ENCODE results near the gene ETHE1. TPM values are rescaled to one million over a fixed set of nuclear protein-coding genes. Genes with fewer than 3 reads are reported as not detected.

Gene ETHE1
- total RNA-seq, 1 experiment from 2014 or later: 15.0 TPM

DNA sequence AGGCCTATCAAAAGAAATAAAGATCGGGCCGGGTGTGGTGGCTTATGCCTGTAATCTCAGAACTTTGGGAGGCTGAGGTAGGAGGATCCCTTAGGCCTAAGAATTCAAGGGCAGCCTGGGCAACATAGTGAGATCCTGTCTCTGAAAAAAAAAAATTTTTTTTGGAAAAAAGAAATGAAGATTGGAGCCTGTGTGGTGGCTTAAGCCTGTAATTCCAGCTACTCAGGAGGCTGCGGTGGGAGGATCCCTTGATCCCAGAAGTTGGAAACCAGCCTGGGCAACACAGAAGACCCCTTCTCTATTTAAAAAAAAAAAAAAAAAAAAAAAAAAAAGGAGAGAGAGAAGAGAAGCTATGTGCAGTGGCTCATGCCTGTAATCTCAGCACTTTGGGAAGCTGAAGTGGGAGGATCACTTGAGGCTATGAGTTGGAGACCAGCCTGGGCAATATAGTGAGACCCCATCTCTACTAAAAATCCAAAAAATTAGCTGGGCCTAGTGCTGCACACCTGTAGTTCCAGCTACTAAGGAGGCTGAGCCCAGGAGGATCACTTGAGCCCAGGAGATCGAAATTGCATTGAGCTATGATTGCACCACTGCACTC is 46.9 kb downstream of the ETHE1 start:
- DNase-seq: no peak
- H3K27me3 ChIP-seq (ENCODE audit: control insufficient read depth, insufficient read depth, low read length): no peaks in the 10 kb centered on the region; the same call in 1 of the 2 replicates
- no peaks in the 10 kb centered on the region for H3K36me3 ChIP-seq (replicated peaks; ENCODE audit: control insufficient read depth, insufficient read depth, low read length)
- no peak overlapping the region for H3K4me3 ChIP-seq (ENCODE audit: insufficient read depth, low read depth, low read length)

DNA sequence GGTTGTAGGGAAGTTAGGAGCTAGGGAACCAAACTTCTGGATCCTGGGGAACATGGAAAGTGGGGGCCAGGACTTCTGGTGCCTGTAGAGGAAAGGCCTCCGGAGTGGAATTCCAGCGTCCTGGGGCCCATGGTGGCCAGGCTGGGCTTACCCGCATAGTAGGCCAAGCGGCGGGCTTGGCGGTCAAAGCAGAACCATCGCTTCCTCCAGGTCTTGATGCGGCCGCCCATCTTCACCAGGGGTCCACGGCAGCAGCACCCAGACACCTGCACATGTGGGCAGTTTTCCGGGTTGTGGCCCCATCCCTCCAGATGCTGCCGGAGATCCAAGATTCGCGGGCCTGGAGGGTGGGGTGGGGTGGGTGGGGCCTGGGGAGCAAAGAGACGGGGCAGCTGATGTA is 47.8 kb downstream of the ETHE1 start:
- peaks cover 2% of the 10 kb centered on the region; the same call in 1 of the 2 replicates for H3K27me3 ChIP-seq (ENCODE audit: control insufficient read depth, insufficient read depth, low read length)

DNA sequence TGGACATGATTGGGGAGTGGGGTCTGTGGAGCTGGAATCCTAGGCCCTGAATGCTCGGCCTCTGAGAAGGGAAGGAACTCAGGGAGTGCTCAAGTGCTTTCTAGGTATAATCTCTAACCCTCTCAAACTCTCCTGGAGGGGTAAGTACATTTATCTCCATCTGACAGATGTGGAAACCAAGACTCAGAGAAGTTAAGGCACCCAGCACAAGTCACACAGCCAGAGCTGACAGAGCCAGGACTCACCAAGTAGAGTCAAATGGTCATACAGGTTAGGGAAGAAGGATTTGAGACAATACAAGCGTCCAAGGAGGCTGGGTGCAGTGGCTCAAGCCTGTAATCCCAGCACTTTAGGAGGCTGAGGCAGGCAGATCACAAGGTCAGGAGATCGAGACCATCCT is 48.7 kb downstream of the ETHE1 start:
- H3K4me3 ChIP-seq (ENCODE audit: insufficient read depth, low read depth, low read length): no peak overlapping the region
- H3K27me3 ChIP-seq (ENCODE audit: control insufficient read depth, insufficient read depth, low read length): peaks cover 4% of the 10 kb centered on the region; the same call in 1 of the 2 replicates
- H3K36me3 ChIP-seq (replicated peaks; ENCODE audit: control insufficient read depth, insufficient read depth, low read length): no peaks in the 10 kb centered on the region
- no peak for DNase-seq

More for the DNA sequence above, 47.8 kb downstream of the ETHE1 start:
- no peak for DNase-seq
- Histone ChIP-seq H3K36me3 (replicated peaks; ENCODE audit: control insufficient read depth, insufficient read depth, low read length) (no peaks in the 10 kb centered on the region), H3K4me3 (ENCODE audit: insufficient read depth, low read depth, low read length) (no peak overlapping the region)

DNA sequence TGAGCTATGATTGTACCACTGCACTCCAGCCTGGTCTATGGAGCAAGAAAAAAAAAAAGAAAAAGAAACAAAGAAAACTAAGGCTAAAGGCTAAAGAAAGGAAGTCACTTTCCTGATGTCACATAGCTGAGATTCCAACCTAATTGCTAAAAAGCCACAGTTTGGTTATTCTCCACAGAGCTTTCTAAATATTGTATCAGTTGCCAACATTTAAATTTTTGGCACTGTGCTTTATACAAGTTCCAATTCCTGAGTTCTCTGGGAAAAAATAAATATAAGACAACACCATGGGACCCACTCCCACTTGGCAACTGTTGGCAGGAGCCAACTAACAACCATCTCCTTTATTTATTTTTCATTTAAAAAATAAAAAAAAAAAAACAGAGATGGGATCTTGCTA is 50.4 kb downstream of the ETHE1 start:
- no peak for DNase-seq
- Histone ChIP-seq H3K27me3 (ENCODE audit: control insufficient read depth, insufficient read depth, low read length) (peaks cover 4% of the 10 kb centered on the region; the same call in 1 of the 2 replicates), H3K4me3 (ENCODE audit: insufficient read depth, low read depth, low read length) (no peak overlapping the region), H3K36me3 (replicated peaks; ENCODE audit: control insufficient read depth, insufficient read depth, low read length) (no peaks in the 10 kb centered on the region)

DNA sequence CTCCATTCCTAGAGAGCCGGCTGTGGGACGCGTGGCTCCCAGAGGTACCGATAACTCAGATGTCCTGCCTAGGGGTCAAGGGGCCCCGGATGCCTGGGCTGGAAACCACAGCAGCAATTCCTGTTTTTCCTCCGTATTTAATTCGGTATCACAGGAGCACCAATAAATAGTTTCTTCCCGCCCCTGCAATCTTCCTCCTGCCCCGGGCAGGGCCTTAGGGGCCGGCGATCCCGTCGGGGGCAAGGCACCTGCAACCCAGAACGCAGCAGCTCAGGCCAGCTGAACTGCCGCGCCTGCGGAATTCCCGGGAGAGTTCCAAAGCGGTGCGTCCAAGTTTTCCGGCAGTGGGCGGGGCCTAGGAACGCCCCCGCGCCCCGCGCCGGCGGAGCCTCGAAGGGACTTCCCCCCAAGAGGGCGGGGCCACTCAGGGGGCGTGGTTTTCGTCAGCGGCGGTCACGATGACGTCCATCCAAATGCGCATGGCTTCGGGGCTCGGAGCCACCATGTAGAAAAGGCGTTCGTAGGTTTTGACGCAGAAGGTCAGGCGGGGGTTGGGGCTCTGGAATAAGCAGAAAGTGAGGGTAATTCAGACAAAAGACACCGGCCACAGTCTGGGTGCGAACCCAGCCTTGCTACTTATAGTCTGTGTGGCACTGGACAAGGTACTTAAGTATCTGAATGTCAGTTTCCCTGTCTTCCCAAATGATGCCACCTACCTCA is 51.9 kb downstream of the ETHE1 start:
- peak overlapping the region; percentile 46 for H3K4me3 ChIP-seq (ENCODE audit: insufficient read depth, low read depth, low read length)
- peak; percentile 99 for DNase-seq
- no peaks in the 10 kb centered on the region for H3K36me3 ChIP-seq (replicated peaks; ENCODE audit: control insufficient read depth, insufficient read depth, low read length)
- peaks cover 4% of the 10 kb centered on the region; the same call in 1 of the 2 replicates for H3K27me3 ChIP-seq (ENCODE audit: control insufficient read depth, insufficient read depth, low read length)

DNA sequence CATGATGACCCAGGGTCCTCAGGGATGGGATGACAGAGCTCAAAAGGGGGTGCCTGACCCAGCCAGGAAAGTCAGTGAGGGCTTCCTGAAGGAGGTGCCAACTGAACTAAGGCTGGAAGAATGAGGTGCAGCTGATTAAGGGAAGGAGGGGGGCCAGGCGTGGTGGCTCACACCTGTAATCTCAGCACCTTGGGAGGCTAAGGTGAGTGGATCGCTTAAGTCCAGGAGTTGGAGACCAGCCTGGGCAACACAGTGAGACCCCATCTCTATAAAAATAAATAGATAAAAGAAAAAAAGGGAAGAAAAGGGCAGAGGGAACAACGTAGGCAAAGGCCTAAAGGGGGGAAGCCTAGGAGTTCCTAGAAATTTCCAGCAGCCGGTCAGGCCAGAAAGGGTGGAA is 52.5 kb downstream of the ETHE1 start:
- Histone ChIP-seq H3K27me3 (ENCODE audit: control insufficient read depth, insufficient read depth, low read length) (peaks cover 4% of the 10 kb centered on the region; the same call in 1 of the 2 replicates), H3K4me3 (ENCODE audit: insufficient read depth, low read depth, low read length) (no peak overlapping the region), H3K36me3 (replicated peaks; ENCODE audit: control insufficient read depth, insufficient read depth, low read length) (no peaks in the 10 kb centered on the region)
- DNase-seq: no peak

DNA sequence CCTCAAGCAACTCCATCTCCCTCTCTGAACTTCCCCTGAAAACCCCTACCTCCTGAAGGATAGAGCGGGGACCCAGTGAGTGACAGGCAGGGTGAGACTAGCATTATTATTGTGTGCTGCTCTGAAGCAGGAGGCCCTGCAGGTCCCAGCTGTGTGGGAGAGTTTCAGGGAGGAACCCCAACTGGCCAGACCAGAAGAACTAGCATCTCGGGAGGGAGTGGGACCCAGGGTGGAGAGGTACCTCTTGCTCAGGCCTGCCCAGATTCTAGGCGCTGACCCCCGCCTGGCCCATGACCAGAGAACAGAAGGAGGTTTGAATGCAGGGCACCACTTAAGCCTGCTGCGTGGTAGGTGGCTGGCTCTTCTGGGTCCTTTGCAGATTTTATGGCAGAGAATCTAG is 55.9 kb downstream of the ETHE1 start:
- DNase-seq: no peak
- peaks cover 7% of the 10 kb centered on the region for H3K27me3 ChIP-seq (ENCODE audit: control insufficient read depth, insufficient read depth, low read length)
- H3K36me3 ChIP-seq (replicated peaks; ENCODE audit: control insufficient read depth, insufficient read depth, low read length): no peaks in the 10 kb centered on the region
- H3K4me3 ChIP-seq (ENCODE audit: insufficient read depth, low read depth, low read length): no peak overlapping the region

DNA sequence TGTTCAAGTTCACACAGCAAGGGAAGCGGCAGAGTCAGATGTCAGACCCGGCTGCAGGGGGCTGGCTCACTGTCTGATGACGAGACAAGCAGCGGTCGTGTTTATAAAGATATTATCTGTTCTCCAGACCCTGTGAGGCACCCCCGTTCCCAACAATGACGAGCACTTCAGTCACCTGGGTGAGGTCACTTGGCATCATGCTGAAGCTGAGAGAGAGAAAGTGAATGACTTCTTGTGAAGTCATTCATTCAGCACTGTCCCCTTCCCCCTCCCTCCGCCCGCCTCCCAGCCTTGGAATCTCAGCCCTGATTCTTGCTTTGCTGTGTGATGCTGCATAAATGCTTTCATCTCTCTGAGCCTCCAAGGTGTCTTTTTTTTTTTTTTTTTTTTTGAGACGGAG is 56.7 kb downstream of the ETHE1 start:
- Histone ChIP-seq H3K27me3 (ENCODE audit: control insufficient read depth, insufficient read depth, low read length) (peaks cover 15% of the 10 kb centered on the region), H3K4me3 (ENCODE audit: insufficient read depth, low read depth, low read length) (no peak overlapping the region), H3K36me3 (replicated peaks; ENCODE audit: control insufficient read depth, insufficient read depth, low read length) (no peaks in the 10 kb centered on the region)
- no peak for DNase-seq

DNA sequence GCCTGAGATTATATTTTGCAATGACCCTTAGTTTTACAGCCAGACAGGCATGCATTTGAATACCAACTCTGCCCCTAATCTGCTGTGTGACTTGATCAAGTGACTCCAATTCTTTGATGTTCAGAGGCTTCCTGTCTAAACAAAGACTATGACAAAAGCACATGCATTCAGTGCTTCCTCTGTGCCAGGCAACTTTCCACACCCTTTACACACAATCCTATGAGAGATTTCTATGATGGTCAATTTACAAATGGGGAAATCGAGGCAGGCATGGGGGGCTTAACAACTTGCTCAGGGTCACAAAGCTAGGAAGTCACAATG is 57.9 kb downstream of the ETHE1 start:
- peaks cover 24% of the 10 kb centered on the region for H3K27me3 ChIP-seq (ENCODE audit: control insufficient read depth, insufficient read depth, low read length)
- no peak overlapping the region for H3K4me3 ChIP-seq (ENCODE audit: insufficient read depth, low read depth, low read length)
- no peak for DNase-seq
- no peaks in the 10 kb centered on the region for H3K36me3 ChIP-seq (replicated peaks; ENCODE audit: control insufficient read depth, insufficient read depth, low read length)

DNA sequence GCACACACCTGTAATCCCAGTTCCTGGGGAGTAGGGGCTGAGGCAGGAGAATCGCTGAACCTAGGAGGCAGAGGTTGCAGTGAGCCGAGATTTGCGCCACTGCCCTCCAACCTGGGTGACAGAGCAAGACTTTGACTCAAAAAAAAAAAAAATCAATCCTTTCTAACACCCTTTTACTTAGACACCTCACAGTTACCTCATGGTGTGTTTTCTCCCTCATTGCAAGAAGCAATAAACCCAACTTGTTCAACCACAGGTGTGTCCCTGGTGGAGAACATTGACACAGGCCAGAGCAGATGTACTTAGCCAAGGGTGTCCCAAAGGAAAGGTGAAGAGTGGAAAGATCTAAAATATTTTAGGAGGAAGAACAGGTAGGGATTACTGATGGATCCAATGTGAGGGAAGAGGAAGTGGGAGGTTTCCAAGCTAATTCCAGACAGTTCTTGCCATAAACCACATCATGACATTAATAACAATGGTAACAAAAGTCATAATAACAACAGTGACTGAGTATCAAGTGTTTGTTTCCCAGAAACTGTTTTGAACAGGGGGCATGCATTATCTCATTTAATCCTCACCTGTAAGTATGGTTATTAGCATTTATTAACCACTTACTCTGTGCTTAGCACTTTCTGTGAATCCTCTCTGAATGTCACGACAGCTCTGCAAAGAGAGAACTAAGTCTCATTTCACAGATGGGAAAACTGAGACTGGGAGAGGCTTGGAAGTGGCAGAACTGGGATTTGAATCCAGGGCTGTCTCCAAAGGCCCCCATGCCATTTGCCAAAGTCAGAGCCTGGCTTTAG is 58.4 kb downstream of the ETHE1 start:
- peaks cover 22% of the 10 kb centered on the region for H3K27me3 ChIP-seq (ENCODE audit: control insufficient read depth, insufficient read depth, low read length)
- no peaks in the 10 kb centered on the region for H3K36me3 ChIP-seq (replicated peaks; ENCODE audit: control insufficient read depth, insufficient read depth, low read length)
- DNase-seq: no peak
- no peak overlapping the region for H3K4me3 ChIP-seq (ENCODE audit: insufficient read depth, low read depth, low read length)

DNA sequence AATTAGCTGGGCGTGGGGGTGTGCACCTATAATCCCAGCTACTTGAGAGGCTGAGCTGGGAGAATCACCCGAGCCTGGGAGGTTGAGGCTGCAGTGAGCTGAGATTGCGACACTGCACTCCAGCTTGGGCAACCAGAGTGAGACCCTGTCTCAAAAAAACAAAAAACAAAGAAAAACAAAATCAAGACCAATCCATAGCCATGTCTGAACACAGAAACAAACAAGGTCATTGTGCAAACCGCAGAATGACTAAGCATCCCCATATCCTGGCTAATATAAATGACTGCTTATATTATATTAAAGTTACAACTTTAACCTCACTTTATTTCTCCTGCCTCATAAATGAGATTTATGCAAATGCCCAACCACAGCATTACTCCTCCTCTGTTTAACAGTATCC is 59.3 kb downstream of the ETHE1 start:
- Histone ChIP-seq H3K4me3 (ENCODE audit: insufficient read depth, low read depth, low read length) (no peak overlapping the region), H3K27me3 (ENCODE audit: control insufficient read depth, insufficient read depth, low read length) (peaks cover 26% of the 10 kb centered on the region), H3K36me3 (replicated peaks; ENCODE audit: control insufficient read depth, insufficient read depth, low read length) (no peaks in the 10 kb centered on the region)
- DNase-seq: no peak

DNA sequence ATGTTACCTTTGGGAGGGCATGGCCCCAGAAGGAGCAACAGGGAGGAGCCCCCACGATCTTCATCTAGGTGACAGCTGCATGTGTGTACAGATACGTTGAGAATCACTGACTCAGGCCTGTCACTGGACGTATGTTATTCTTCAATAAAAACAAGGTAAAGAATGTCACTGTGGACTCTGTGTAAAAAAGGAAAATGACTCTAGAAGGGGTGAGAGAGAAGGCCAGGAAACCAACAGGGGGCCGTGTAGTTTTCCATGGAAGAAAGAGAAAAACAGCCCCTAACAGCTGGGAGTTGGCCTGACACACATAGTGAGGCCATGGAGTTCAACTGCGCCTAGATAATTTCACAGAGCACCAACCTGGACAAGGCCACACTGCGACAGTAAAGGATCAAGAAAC is 59.7 kb downstream of the ETHE1 start:
- Histone ChIP-seq H3K27me3 (ENCODE audit: control insufficient read depth, insufficient read depth, low read length) (peaks cover 29% of the 10 kb centered on the region), H3K4me3 (ENCODE audit: insufficient read depth, low read depth, low read length) (no peak overlapping the region), H3K36me3 (replicated peaks; ENCODE audit: control insufficient read depth, insufficient read depth, low read length) (no peaks in the 10 kb centered on the region)
- no peak for DNase-seq

DNA sequence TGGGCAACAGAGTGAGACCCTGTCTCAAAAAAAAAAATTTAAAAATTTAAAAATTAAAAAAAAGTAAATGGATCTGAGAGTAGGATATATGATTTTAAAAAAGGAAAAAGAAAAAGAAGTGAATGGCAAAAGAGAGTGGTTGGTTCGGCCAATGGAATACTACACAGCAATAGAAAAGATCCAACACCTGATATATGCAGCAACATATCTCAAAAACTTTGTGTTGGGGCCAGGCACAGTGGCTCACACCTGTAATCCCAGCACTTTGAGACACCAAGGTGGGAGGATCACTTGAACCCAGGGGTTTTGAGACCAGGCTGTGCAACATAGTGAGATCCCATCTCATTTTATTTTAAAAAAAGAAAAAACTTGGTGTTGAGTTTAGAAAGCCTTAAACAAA is 60.2 kb downstream of the ETHE1 start:
- DNase-seq: no peak
- Histone ChIP-seq H3K27me3 (ENCODE audit: control insufficient read depth, insufficient read depth, low read length) (peaks cover 32% of the 10 kb centered on the region), H3K36me3 (replicated peaks; ENCODE audit: control insufficient read depth, insufficient read depth, low read length) (no peaks in the 10 kb centered on the region), H3K4me3 (ENCODE audit: insufficient read depth, low read depth, low read length) (no peak overlapping the region)

DNA sequence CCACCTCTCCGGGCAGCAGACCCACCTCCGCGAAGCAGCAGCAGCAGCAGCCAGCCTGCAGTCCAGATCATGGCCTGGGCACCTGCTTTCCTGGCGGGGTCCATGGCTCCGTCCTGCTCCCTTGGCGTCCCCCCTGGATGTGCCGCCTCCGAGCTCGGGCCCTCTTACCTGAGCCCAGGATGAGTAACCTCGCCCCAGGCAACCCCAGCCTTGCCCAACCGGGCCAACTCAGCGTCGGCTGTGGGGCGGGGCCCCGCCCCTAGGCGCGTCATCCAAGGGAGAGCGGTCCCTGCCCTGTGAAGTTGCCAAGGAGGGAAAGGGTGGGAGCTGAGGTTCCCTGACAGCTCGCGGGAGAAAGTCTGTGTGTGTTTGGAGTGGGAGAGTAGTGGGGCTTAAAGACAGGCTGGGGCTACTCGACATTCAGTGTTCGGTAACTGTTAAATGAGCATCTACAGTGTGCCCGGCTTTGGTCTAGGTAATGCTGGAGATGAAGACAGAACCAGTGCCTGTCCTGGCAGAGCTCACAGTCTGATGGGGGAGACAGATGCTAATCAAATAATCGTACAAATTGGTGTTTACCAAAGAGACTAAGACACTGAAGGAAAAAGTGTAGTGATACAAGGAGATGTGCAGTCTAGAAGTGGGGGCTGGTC is 61.4 kb downstream of the ETHE1 start, which contains the start of gene LYPD3:
LYPD3 (minus strand) TSS at position 141 of the 653 bp plus-strand sequence; CDS start at position 104, 37 bp downstream.
- H3K36me3 ChIP-seq (replicated peaks; ENCODE audit: control insufficient read depth, insufficient read depth, low read length): no peaks in the 10 kb centered on the region
- peaks cover 41% of the 10 kb centered on the region for H3K27me3 ChIP-seq (ENCODE audit: control insufficient read depth, insufficient read depth, low read length)
- H3K4me3 ChIP-seq (ENCODE audit: insufficient read depth, low read depth, low read length): peak within 1 kb of the TSS; percentile 79
- peak; percentile 87 for DNase-seq
